GM19467 (cell line): ENCODE results near the gene KCNJ6.

Experiments
- ATAC-seq: cut with Tn5 transposase; IDR thresholded peaks from one replicate; pipeline ENCODE4 v1.9.1; 2021; ENCODE audit warnings: mild to moderate bottlenecking, moderate library complexity; ENCODE audit not compliant: unreplicated experiment

KCNJ6 gene

GRCh38 chr21:37907076-37907475, 9.2 kb downstream of the KCNJ6 start:
- no peak for ATAC-seq

- no peak for ATAC-seq
Measured at GRCh38 chr21:37905291-37905690, 11.0 kb downstream of the KCNJ6 start.

- ATAC-seq, result no peak
Measured at GRCh38 chr21:37904856-37905255, 11.4 kb downstream of the KCNJ6 start.

GRCh38 chr21:37903396-37903795, 12.9 kb downstream of the KCNJ6 start:
- no peak for ATAC-seq

GRCh38 chr21:37899146-37899545, 17.1 kb downstream of the KCNJ6 start:
- ATAC-seq, result no peak

- no peak for ATAC-seq
Measured at GRCh38 chr21:37896788-37897187, 19.5 kb downstream of the KCNJ6 start.

GRCh38 chr21:37891972-37892371, 24.3 kb downstream of the KCNJ6 start:
- no peak for ATAC-seq

- no peak for ATAC-seq
Measured at GRCh38 chr21:37888659-37889058, 27.6 kb downstream of the KCNJ6 start.

GRCh38 chr21:37886726-37887299, 29.4 kb downstream of the KCNJ6 start:
- ATAC-seq, result no peak

- no peak for ATAC-seq
Measured at GRCh38 chr21:37886120-37886519, 30.1 kb downstream of the KCNJ6 start.

- no peak for ATAC-seq
Measured at GRCh38 chr21:37878946-37879660, 37.2 kb downstream of the KCNJ6 start.

GRCh38 chr21:37877888-37878684, 38.2 kb downstream of the KCNJ6 start:
- ATAC-seq, result no peak

- ATAC-seq, result no peak
Measured at GRCh38 chr21:37877171-37877570, 39.1 kb downstream of the KCNJ6 start.

GRCh38 chr21:37876561-37876960, 39.7 kb downstream of the KCNJ6 start:
- no peak for ATAC-seq

GRCh38 chr21:37874904-37875780, 41.1 kb downstream of the KCNJ6 start:
- no peak for ATAC-seq

GRCh38 chr21:37874481-37874880, 41.8 kb downstream of the KCNJ6 start:
- ATAC-seq, result no peak

GRCh38 chr21:37873655-37874054, 42.6 kb downstream of the KCNJ6 start:
- ATAC-seq, result no peak

- ATAC-seq, result no peak
Measured at GRCh38 chr21:37871121-37871862, 45.0 kb downstream of the KCNJ6 start.

- ATAC-seq, result no peak
Measured at GRCh38 chr21:37870221-37870620, 46.0 kb downstream of the KCNJ6 start.

- no peak for ATAC-seq
Measured at GRCh38 chr21:37869661-37870060, 46.6 kb downstream of the KCNJ6 start.
